GM12878 (cell line): Measurements from ENCODE around the gene IGF1R. TPM values are rescaled to one million over a fixed set of nuclear protein-coding genes. Genes with fewer than 3 reads are reported as not detected.

Experiments used
- ATAC-seq: fragments of 200-7000 bp; cut with Tn5 transposase; 3 replicates; pipeline ENCODE4 v1.9.1; 2020; ENCODE audit warnings: mild to moderate bottlenecking, moderate library complexity
- BruUV-seq: library from RNA; stranded (reverse); fragments of 400-500 nt; replicated peaks from 2 replicates; lab custom pipeline; 2021; lab: Mats Ljungman, UMichigan
- CTCF ChIA-PET: fragments of 300-600 bp; sonication (Branson Sonifier 250); formaldehyde crosslinking; extraction: SDS; loops from one replicate; lab custom pipeline; 2021; ENCODE audit warnings: inconsistent platforms; lab: Yijun Ruan, JAX
- POLR2A ChIA-PET: fragments of 350-600 bp; formaldehyde crosslinking; extraction: SDS; loops from one replicate; lab custom pipeline; 2021; ENCODE audit warnings: inconsistent platforms; lab: Charles Lee
- RAD21 ChIA-PET: fragments of 300-600 bp; sonication (Branson Sonifier 250); formaldehyde crosslinking; loops from one replicate; lab custom pipeline; 2023; ENCODE audit warnings: antibody characterized with exemption; ENCODE audit not compliant: unreplicated experiment; lab: Charles Lee
- SMC1A ChIA-PET: fragments of 300-600 bp; sonication (Branson Sonifier 250); formaldehyde crosslinking; loops from one replicate; lab custom pipeline; 2023; ENCODE audit not compliant: unreplicated experiment, uncharacterized antibody; lab: Charles Lee
- DNase-seq: peaks from one replicate; pipeline ENCODE4 v3.0.0-alpha.2; 2011; ENCODE audit warnings: low read depth, low spot score
- FAIRE-seq: peaks from 3 replicates; lab custom pipeline; 2011; peaks lifted over from hg19 to GRCh38; lab: Jason Lieb, UNC
- H2AFZ ChIP-seq: 2 replicates; pipeline ENCODE4 v1.6.0; 2011; ENCODE audit warnings: low read depth, low read length, control low read depth; ENCODE audit not compliant: control insufficient read depth
- H3K27ac ChIP-seq: 2 replicates; pipeline ENCODE4 v1.5.1; 2011; ENCODE audit warnings: control low read depth; ENCODE audit not compliant: control insufficient read depth, insufficient read depth
- H3K27me3 ChIP-seq, 2 experiments: replicated peaks in 1 of 2; 2 replicates each; pipeline versions ENCODE4 v1.6.0 to v1.6.1; 2011; ENCODE audit warnings: low read length in 1 of 2; ENCODE audit not compliant: control insufficient read depth in 2 of 2, insufficient read depth in 2 of 2
- H3K36me3 ChIP-seq, 2 experiments: 2 replicates each; pipeline ENCODE4 v1.5.1; 2011; ENCODE audit warnings: low read length in 1 of 2; ENCODE audit not compliant: control insufficient read depth in 2 of 2, insufficient read depth in 2 of 2
- H3K4me1 ChIP-seq: 2 replicates; pipeline ENCODE4 v1.6.1; 2011; ENCODE audit warnings: mild to moderate bottlenecking, low read length, moderate library complexity, mixed read lengths; ENCODE audit not compliant: control insufficient read depth, insufficient read depth
- H3K4me2 ChIP-seq: 2 replicates; pipeline ENCODE4 v1.6.0; 2011; ENCODE audit warnings: control low read depth; ENCODE audit not compliant: control insufficient read depth, insufficient read depth
- H3K4me3 ChIP-seq: fragments of 200-600 bp; sonication (generic); 2 replicates; pipeline ENCODE4 v1.5.1; 2016
- H3K79me2 ChIP-seq: 2 replicates; pipeline ENCODE4 v1.6.0; 2011; ENCODE audit warnings: low read length; ENCODE audit not compliant: control insufficient read depth, insufficient read depth
- H3K9ac ChIP-seq: 2 replicates; pipeline ENCODE4 v1.8.0; 2011; ENCODE audit warnings: low read length, control low read depth, mixed read lengths; ENCODE audit not compliant: control insufficient read depth, insufficient read depth
- H3K9me3 ChIP-seq: replicated peaks from 3 replicates; pipeline ENCODE4 v1.5.1; 2011; ENCODE audit warnings: mild to moderate bottlenecking, low read length; ENCODE audit not compliant: control insufficient read depth, insufficient read depth
- H4K20me1 ChIP-seq: 2 replicates; pipeline ENCODE4 v1.6.0; 2011; ENCODE audit not compliant: control insufficient read depth, insufficient read depth
- CBFB ChIP-seq: IDR thresholded peaks from 2 replicates; pipeline ENCODE4 v1.6.1; 2016; ENCODE audit warnings: antibody characterized with exemption, low read depth
- CBX3 ChIP-seq: fragments of 200-600 bp; sonication (generic); IDR thresholded peaks from 2 replicates; pipeline ENCODE4 v1.6.1; 2016; ENCODE audit warnings: low read depth, borderline replicate concordance
- CHD4 ChIP-seq: fragments of 200-600 bp; sonication (generic); IDR thresholded peaks from 2 replicates; pipeline ENCODE4 v1.6.1; 2016; ENCODE audit warnings: mild to moderate bottlenecking
- CTCF ChIP-seq, 3 experiments: IDR thresholded peaks in 2 of 3; conservative IDR thresholded peaks in 1 of 3; 2 replicates each; pipeline ENCODE4 v1.5.1; 2011; ENCODE audit warnings: low read depth in 3 of 3, low read length in 3 of 3, mild to moderate bottlenecking in 3 of 3, control low read depth in 2 of 3, moderate library complexity in 2 of 3, inconsistent platforms in 1 of 3, mixed read lengths in 1 of 3; ENCODE audit not compliant: control insufficient read depth in 2 of 3, insufficient read depth in 1 of 3; ENCODE audit errors: extremely low read depth in 1 of 3
- E2F8 ChIP-seq: fragments of 450-650 bp; IDR thresholded peaks from 2 replicates; pipeline ENCODE4 v1.6.1; 2018; ENCODE audit warnings: mild to moderate bottlenecking, low read depth, moderate library complexity; ENCODE audit not compliant: partially characterized antibody
- EP300 ChIP-seq, 2 experiments: fragments of 150-350 bp in 1 of 2; IDR thresholded peaks; 2 replicates each; pipeline ENCODE4 v1.6.1; 2011 to 2012; ENCODE audit warnings: low read depth in 2 of 2, low read length in 2 of 2, borderline replicate concordance in 1 of 2, improper control_type of control experiment in 1 of 2, inconsistent platforms in 1 of 2; ENCODE audit not compliant: control insufficient read depth in 1 of 2
- FOXM1 ChIP-seq: IDR thresholded peaks from 2 replicates; pipeline ENCODE4 v1.6.1; 2012; ENCODE audit warnings: low read depth, mild to moderate bottlenecking, inconsistent platforms, low read length, moderate library complexity
- GATAD2B ChIP-seq: fragments of 450-650 bp; conservative IDR thresholded peaks from 2 replicates; pipeline ENCODE4 v1.6.1; 2017; ENCODE audit warnings: low read depth, mild to moderate bottlenecking, moderate library complexity
- MAX ChIP-seq: IDR thresholded peaks from 2 replicates; pipeline ENCODE4 v1.6.1; 2012; ENCODE audit warnings: low read depth, low read length, improper control_type of control experiment
- MXI1 ChIP-seq: fragments of 150-350 bp; IDR thresholded peaks from 2 replicates; pipeline ENCODE4 v1.6.1; 2011; ENCODE audit warnings: low read depth, mild to moderate bottlenecking, inconsistent platforms, low read length, improper control_type of control experiment
- STAT3 ChIP-seq: IDR thresholded peaks from 2 replicates; pipeline ENCODE4 v1.6.1; 2011; ENCODE audit warnings: low read depth, low read length, improper control_type of control experiment
- WGBS: methylation state at CpG from one replicate; pipeline ENCODE4 v1.1.6; 2016; ENCODE audit warnings: low lambda C conversion rate; ENCODE audit not compliant: insufficient replicate concordance, insufficient coverage; ENCODE audit errors: missing lambda C conversion rate; 5-methylcytosine and 5-hydroxymethylcytosine counted together
- in situ Hi-C: fragments of 300-500 bp; cut with MboI; formaldehyde crosslinking; loops from 9 replicates; pipeline ENCODE4 v1.14.3; 2018; ENCODE audit warnings: mixed read lengths
- intact Hi-C: fragments of 100-400 bp; cut with micrococcal nuclease; formaldehyde crosslinking; loops from one replicate; pipeline ENCODE4 v1.14.2; 2022; ENCODE audit not compliant: unreplicated experiment
- polyA plus RNA-seq, 11 experiments: library from polyadenylated mRNA; depleted of rRNA in 4 of 11; unstranded in 6 of 11; stranded (reverse) in 5 of 11; fragments of >200 nt; fragmentation: Nextera tagmentation in 4 of 11; fragmentation: Illumina TruSeq in 1 of 11; extraction: Ambion mirVana in 4 of 11; extraction: Trizol in 1 of 11; gene quantifications; 1 replicate in 1 of 11; 2 replicates in 10 of 11; pipeline versions ENCODE4 v1.2.1 to v1.2.3, GENCODE V29; 2011 to 2016; ENCODE audit warnings: inconsistent platforms in 2 of 11, missing spikeins in 2 of 11, low read depth in 1 of 11
- total RNA-seq, 4 experiments: library from RNA; depleted of rRNA in 3 of 4; stranded (reverse); fragments of >200 nt in 3 of 4; fragmentation: Illumina TruSeq in 1 of 4; extraction: Trizol in 1 of 4; gene quantifications; 2 replicates each; pipeline versions ENCODE4 v1.2.1 to v1.2.3, GENCODE V29; 2013 to 2021

IGF1R gene
- total and polyA plus RNA-seq, 10 of the 15 experiments (the other 5 are each of a cell fraction or from before 2014, with no cell fraction given), result 0.03 to 2.7 (median 0.66) TPM

GRCh38 chr15:98671060-98672008, 23.0 kb downstream of the IGF1R start (continued):
- TF ChIP-seq MXI1 (no peak), EP300 (IDR thresholded peaks at IDR 0.05; ENCODE audit: borderline replicate concordance in 1 of 2, control insufficient read depth in 1 of 2, low read depth in 2 of 2, low read length in 2 of 2) (no peak), MAX (no peak), FOXM1 (no peak)

- ChIA-PET SMC1A (interaction anchor here (1.7 kb wide), 1 partner anchor 13 kb away, joined by 6 read pairs; no protein-coding TSS in a partner anchor), CTCF (interaction anchor here (1.4 kb wide), 1 partner anchor 13 kb away, joined by 6 read pairs; no protein-coding TSS in a partner anchor), POLR2A (interaction anchor here (0.6 kb wide), 1 partner anchor 250 kb away, joined by 4 read pairs; no protein-coding TSS in a partner anchor), RAD21 (no interaction called here)
- WGBS, result 1% methylated on average over 4 of the region's 4 CpGs
- peaks cover 6% of the 10 kb centered on the region; the same call in 1 of the 2 replicates for H3K4me1 ChIP-seq
- no peaks in the 10 kb centered on the region for H3K36me3 ChIP-seq
- H3K79me2 ChIP-seq, result no peaks in the 10 kb centered on the region
- no TSS peak for BruUV-seq
- FAIRE-seq, result no peak
- no peak overlapping the region for H3K9ac ChIP-seq
- ATAC-seq, result no peak
- intact Hi-C loops (no loop called here), in situ Hi-C loops (no loop called here)
- no peaks in the 10 kb centered on the region for H3K9me3 ChIP-seq
- H3K4me2 ChIP-seq, result no peak overlapping the region
- no peaks in the 10 kb centered on the region for H4K20me1 ChIP-seq
- H2AFZ ChIP-seq, result no peak overlapping the region
- H3K4me3 ChIP-seq, result no peak overlapping the region
- no peak overlapping the region for H3K27ac ChIP-seq
- no peaks in the 10 kb centered on the region for H3K27me3 ChIP-seq
- DNase-seq, result no peak
- TF ChIP-seq CBX3, result no peak
- no peak for TF ChIP-seq CBFB
- TF ChIP-seq STAT3, result no peak
- no peak for TF ChIP-seq GATAD2B
- TF ChIP-seq CHD4, result no peak
- no peak for TF ChIP-seq E2F8
- TF ChIP-seq CTCF (IDR thresholded peaks at IDR 0.05 in 2 of 3, conservative IDR thresholded peaks at IDR 0.05 in 1 of 3; ENCODE audit: control insufficient read depth in 2 of 3, extremely low read depth in 1 of 3, insufficient read depth in 1 of 3, low read depth in 3 of 3, low read length in 3 of 3), result no peak
These were observed 24.8 kb downstream of the IGF1R start for GRCh38 chr15:98673133-98673532.
